Coronary artery (tissue), 2 donors: Measurements from ENCODE around the gene PINLYP.

Experiments
- DNase-seq: peaks from one replicate; pipeline ENCODE4 v3.0.0-alpha.2; 2017; ENCODE audit warnings: low spot score
- H3K27ac ChIP-seq, 2 donors: fragments of 200-600 bp; sonication (generic); one replicate each; pipeline ENCODE4 v1.5.1; 2016 to 2019
- H3K4me3 ChIP-seq: fragments of 200-600 bp; sonication (generic); 2 replicates; pipeline ENCODE4 v1.5.1; 2016; ENCODE audit warnings: mild to moderate bottlenecking, moderate library complexity
- TF ChIP-seq, protein P1 (sequence below): fragments of 200-600 bp; sonication (generic); IDR thresholded peaks from one replicate; pipeline ENCODE4 v1.5.1; 2019; ENCODE audit warnings: antibody characterized with exemption

The PINLYP gene

DNA sequence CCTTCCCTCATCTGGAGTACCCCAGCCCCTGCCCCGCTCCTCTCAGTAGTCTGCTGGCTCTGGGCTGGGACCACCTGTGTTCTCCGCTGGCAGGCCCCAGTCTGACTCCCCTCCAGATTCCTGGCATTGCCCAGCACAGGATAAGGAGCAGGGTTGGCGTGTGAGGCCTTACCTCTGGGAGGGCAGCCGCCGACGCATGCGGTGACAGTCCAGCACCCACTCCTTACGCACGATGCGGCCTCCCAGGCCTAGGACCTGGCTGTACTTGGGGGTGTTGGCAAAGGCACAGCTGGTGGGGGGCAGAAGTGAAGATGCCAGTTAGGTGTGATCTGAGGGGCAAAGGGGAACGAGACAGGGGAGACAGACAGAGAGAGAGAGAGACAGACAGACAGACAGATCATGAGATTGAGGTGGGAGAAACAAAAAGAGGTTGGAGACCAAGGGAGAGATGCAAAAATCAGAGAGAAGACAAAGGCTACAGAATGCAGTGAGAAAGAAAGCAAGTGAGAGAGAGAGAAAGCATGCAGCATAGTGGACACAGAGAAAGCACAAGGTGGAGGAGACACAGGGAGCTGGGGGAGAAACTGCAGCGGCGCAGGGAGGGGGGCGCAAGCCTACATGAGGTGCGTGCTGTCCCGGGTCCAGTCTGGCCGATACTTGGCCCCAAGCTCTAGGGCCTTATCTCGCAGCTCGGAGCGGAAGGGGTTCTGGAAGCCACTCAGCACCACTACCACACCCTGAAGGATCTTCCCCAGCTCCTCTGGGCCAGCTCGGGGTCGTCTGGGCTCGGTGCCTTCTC is 24.0 kb upstream of the PINLYP start:
- TF ChIP-seq, protein P1, sequence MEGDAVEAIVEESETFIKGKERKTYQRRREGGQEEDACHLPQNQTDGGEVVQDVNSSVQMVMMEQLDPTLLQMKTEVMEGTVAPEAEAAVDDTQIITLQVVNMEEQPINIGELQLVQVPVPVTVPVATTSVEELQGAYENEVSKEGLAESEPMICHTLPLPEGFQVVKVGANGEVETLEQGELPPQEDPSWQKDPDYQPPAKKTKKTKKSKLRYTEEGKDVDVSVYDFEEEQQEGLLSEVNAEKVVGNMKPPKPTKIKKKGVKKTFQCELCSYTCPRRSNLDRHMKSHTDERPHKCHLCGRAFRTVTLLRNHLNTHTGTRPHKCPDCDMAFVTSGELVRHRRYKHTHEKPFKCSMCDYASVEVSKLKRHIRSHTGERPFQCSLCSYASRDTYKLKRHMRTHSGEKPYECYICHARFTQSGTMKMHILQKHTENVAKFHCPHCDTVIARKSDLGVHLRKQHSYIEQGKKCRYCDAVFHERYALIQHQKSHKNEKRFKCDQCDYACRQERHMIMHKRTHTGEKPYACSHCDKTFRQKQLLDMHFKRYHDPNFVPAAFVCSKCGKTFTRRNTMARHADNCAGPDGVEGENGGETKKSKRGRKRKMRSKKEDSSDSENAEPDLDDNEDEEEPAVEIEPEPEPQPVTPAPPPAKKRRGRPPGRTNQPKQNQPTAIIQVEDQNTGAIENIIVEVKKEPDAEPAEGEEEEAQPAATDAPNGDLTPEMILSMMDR: no peak
- Histone ChIP-seq H3K4me3 (no peak overlapping the region), H3K27ac (no peak overlapping the region)
- no peak for DNase-seq

DNA sequence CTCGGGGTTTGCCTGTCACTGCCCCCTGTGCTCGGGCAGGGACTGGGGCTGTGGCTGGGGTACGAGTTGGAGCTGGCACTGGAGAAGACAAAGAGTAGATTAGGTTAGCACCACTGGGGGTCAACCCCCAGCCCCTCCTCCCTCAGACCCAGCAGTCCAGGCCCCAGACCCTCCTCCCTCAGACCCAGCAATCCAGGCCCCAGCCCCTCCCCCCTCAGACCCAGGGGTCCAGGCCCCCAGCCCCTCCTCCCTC is 23.5 kb upstream of the PINLYP start:
- H3K4me3 ChIP-seq: no peak overlapping the region
- no peak for DNase-seq
- TF ChIP-seq, protein P1: no peak
- no peak overlapping the region for H3K27ac ChIP-seq

DNA sequence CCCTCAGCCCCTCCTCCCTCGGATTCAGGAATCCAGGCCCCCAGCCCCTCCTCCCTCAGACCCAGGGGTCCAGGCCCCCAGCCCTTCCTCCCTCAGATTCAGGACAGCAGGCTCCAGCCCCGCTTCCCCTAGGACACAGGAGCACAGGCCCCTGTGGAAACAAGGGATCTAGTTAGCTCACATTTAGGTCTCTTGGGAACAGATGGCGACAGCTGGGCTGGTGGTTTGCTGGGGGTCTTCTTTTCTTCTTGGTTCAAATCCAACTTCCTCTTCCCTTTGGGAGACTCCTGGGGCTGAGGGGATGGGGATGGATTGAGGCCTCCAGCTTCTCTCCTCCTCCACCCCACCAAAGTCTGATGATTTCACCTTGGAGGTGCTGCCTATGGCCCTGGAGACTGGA is 23.0 kb upstream of the PINLYP start:
- H3K27ac ChIP-seq: no peak overlapping the region
- TF ChIP-seq, protein P1: no peak
- H3K4me3 ChIP-seq: no peak overlapping the region
- DNase-seq: no peak

DNA sequence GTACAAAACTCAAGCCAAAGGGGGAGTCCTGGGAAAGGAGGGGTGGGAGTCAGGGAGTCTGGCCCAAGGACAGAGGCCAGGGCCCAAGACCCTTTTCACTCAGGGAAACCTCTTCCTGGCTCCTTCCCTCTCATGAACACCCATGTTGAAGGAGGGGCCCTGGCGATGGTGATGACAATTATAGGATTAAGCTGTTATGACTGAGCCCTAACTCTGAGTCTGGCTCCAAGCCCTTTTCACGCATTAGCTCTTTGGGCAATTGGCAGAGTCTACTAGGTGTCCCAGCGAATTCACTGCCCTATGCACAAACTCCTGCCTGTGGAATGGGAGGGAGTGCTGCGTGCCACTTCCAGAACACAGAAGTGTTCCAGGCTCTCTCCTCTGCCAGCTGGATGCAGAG is 21.9 kb upstream of the PINLYP start:
- Histone ChIP-seq H3K4me3 (no peak overlapping the region), H3K27ac (no peak overlapping the region)
- TF ChIP-seq, protein P1: no peak
- no peak for DNase-seq

DNA sequence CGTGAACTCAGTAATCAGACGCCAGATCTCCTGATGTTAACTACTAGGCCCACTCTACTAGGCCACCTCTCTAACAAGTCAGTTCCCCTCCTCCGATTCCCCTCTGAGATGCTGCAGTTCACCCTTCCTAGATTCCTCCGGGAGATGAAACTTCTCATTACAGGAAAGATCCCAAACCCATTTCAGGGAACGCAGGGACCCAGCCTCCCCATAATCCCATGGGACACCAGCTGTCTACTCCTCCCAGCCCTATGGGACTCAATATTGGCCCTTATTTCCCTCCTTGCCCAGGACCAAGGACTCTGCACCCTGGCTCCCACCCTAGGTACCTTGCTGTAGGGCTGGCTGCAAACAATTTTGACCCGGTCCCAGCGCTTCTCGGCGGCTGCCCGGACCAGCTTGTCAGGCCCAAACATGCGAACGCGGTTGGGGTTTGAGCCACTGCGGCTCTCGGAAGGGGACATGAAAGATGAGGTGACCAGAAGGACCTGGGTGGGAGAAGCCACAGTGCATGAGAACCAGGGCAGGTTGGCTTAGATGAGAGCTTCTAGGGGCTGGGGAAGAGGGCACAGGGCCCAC is 21.2 kb upstream of the PINLYP start:
- TF ChIP-seq, protein P1: no peak
- H3K27ac ChIP-seq: no peak overlapping the region
- no peak for DNase-seq

DNA sequence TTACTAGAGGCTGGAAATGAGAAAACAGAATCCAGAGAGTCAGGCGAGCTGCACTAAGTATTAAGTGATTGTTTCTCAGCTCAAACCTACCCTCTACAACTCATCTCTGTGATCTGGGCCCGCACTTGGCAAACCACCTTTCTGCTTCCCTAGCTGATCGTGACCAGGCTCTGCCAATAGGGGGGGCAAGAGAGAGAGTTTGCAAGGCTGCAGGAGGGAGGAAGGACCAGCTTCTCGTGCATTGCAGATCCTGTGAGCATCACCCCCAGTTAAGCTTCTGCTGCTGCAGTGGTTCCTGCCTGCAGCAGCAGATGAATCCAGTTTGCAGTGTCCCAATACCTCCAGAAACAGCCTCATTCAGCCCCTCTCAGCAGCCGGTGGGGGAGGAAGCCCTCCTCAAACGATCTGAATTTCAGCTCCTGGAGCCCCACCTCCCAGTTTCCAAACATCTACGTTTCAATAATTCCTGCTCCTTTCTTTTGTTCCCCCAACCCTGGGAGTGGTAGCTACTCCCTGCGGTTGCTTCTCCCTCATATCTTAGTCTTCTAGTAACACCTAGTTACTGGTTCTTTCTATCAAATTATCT is 20.3 kb upstream of the PINLYP start:
- TF ChIP-seq, protein P1: peak; percentile 23
- no peak overlapping the region for H3K4me3 ChIP-seq
- H3K27ac ChIP-seq: no peak overlapping the region
- DNase-seq: no peak

More for the DNA sequence above, 21.2 kb upstream of the PINLYP start:
- H3K4me3 ChIP-seq: no peak overlapping the region

DNA sequence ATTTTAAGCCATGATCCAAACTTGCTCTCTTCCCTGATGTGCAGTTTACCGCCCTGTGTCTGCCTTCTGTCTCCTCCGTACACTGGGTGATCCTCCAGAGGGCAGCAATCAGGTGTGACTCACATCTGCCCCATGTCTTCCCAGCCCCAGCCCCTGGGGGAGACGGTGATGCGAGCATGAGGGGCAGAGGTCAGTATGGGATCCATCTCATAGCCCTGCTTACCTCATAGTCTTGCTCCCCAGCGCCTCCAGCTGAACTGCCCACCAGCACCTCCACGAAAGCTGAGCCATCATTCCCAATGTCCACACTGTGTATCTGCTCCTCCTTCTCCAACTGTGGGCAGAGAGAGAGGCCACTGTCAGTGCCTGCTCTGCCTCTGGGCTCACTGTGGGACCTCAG is 14.9 kb upstream of the PINLYP start:
- Histone ChIP-seq H3K4me3 (no peak overlapping the region), H3K27ac (no peak overlapping the region)
- TF ChIP-seq, protein P1: no peak
- DNase-seq: no peak
